Breast epithelium (tissue), 4 donors: Measurements from ENCODE around the gene CBS. TPM values are rescaled to one million over a fixed set of nuclear protein-coding genes. Genes with fewer than 3 reads are reported as not detected.
"Not testable (repeated sequence)": the region's sequence is repeated elsewhere in the genome, so short reads cannot be mapped to it uniquely, and the experiment has no call there.

Experiments
- DNase-seq, 2 donors: peaks; one replicate each; pipeline ENCODE4 v3.0.0-alpha.2; 2019; ENCODE audit warnings: low spot score in 2 of 2
- H3K27ac ChIP-seq, 2 donors: fragments of 200-600 bp; sonication (generic) in 1 of 2; one replicate each; pipeline ENCODE4 v1.5.1; 2016 to 2019; ENCODE audit warnings: mild to moderate bottlenecking in 1 of 2
- H3K27me3 ChIP-seq, 2 donors: fragments of 200-600 bp; sonication (generic) in 1 of 2; one replicate each; pipeline versions ENCODE4 v1.5.1 to v1.6.0; 2017 to 2019; ENCODE audit warnings: control low read depth in 1 of 2, mild to moderate bottlenecking in 1 of 2
- H3K36me3 ChIP-seq: fragments of 200-600 bp; one replicate; pipeline ENCODE4 v1.5.1; 2019
- H3K4me1 ChIP-seq, 2 donors: fragments of 200-600 bp; sonication (generic); one replicate each; pipeline ENCODE4 v1.5.1; 2016 to 2019; ENCODE audit warnings: control low read depth in 1 of 2
- H3K4me3 ChIP-seq, 3 donors: fragments of 200-600 bp; sonication (generic); 1 replicate in 2 of 3; 2 replicates in 1 of 3; pipeline ENCODE4 v1.5.1; 2016 to 2019; ENCODE audit warnings: mild to moderate bottlenecking in 3 of 3, moderate library complexity in 2 of 3
- H3K9me3 ChIP-seq, 2 donors: fragments of 200-600 bp; sonication (generic) in 1 of 2; one replicate each; pipeline ENCODE4 v1.5.1; 2016 to 2019; ENCODE audit warnings: control low read depth in 1 of 2
- CTCF ChIP-seq, 3 donors: fragments of 450-650 bp; IDR thresholded peaks; one replicate each; pipeline ENCODE4 v1.5.1; 2016 to 2017; ENCODE audit warnings: antibody characterized with exemption in 3 of 3, mild to moderate bottlenecking in 3 of 3, moderate library complexity in 3 of 3
- POLR2A ChIP-seq: fragments of 450-650 bp; IDR thresholded peaks from one replicate; pipeline ENCODE4 v1.6.1; 2016; ENCODE audit warnings: antibody characterized with exemption, mild to moderate bottlenecking, moderate library complexity
- POLR2AphosphoS5 ChIP-seq, 3 donors: sonication (generic); formaldehyde crosslinking; IDR thresholded peaks; one replicate each; pipeline ENCODE4 v1.6.1; 2017; ENCODE audit warnings: antibody characterized with exemption in 3 of 3
- intact Hi-C: fragments of 100-400 bp; cut with DNase I; formaldehyde crosslinking; loops from one replicate; pipeline ENCODE4 v1.15.1; 2023; ENCODE audit warnings: low total_unique reads
- total RNA-seq, 3 donors: library from RNA; depleted of rRNA; stranded (reverse); fragments of >200 nt; gene quantifications; one replicate each; pipeline ENCODE4 v1.1.0, GENCODE V29; 2016

The CBS gene
- total RNA-seq, 3 donors from 2014 or later: 5.4 to 27.2 (median 6.9) TPM

- H3K4me3 ChIP-seq, H3K27me3 ChIP-seq, H3K4me1 ChIP-seq, H3K36me3 ChIP-seq, H3K9me3 ChIP-seq, H3K27ac ChIP-seq, intact Hi-C loops, DNase-seq: not testable (repeated sequence)
These were observed 29.5 kb downstream of the CBS start for GRCh38 chr21:43045876-43046821.

DNA sequence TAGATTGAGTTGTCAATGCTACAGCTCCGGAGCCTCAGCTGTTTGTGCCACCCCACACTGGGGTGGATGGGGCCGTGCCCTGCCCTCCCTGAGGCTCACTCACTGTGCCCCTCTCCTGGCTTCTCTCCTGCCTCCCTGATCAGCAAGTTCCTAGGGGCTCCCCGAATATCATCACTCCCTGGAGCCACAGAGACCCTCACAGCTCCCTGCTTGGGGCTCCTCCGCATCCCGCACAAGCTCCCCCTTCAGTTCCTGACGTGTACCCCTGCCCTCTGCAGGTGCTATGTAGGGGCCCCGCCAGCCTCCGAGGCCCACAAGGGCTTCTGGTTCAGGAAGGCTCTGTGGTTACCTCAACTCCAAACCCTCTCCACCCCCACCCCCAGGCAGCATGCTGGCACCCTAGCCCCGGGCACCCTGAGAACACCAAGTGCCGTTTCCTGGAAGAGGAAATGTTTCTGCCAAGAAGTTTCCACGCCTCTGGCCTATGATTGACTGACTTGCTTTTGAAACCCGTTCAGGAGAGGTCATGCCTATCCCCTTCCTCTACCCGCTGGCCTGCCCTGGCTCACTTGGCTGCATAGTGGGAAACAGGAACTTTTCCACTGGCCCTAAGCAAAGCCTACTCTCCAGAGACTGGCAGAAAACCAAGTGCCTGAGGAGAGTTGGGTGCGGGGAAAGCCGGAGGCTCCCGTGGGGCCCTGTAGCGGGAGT, 30.3 kb downstream of the CBS start:
- DNase-seq, H3K27ac ChIP-seq, H3K4me1 ChIP-seq, H3K27me3 ChIP-seq, H3K9me3 ChIP-seq, H3K36me3 ChIP-seq, H3K4me3 ChIP-seq, intact Hi-C loops: not testable (repeated sequence)

DNA sequence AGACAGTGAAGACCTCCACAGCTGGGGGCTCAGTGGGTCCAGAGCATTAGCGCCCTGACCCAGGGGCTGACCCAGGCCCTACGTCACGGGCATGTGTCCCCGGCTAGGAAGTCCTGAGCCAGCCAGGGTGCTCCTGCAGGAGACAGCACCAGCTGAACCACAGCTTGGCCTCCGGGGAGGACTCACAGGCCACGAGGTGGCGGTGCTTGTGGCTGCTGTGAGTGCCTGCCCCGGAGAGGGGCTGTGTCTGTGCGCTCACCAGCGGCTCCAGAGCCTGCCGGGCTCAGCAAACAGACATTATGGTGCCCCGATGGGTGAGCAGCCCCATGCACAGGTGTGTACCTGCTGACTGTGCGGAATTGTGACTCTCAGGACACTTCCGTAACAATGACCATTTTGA, 31.1 kb downstream of the CBS start:
- intact Hi-C loops, DNase-seq, H3K9me3 ChIP-seq, H3K27ac ChIP-seq, H3K4me1 ChIP-seq, H3K36me3 ChIP-seq, H3K27me3 ChIP-seq, H3K4me3 ChIP-seq: not testable (repeated sequence)

GRCh38 chr21:43043291-43043690, 32.3 kb downstream of the CBS start:
- H3K4me1 ChIP-seq, intact Hi-C loops, H3K9me3 ChIP-seq, H3K36me3 ChIP-seq, DNase-seq, H3K27me3 ChIP-seq, H3K4me3 ChIP-seq, H3K27ac ChIP-seq: not testable (repeated sequence)

GRCh38 chr21:43042169-43042568, 33.5 kb downstream of the CBS start:
- H3K36me3 ChIP-seq, H3K4me1 ChIP-seq, DNase-seq, intact Hi-C loops, H3K4me3 ChIP-seq, H3K9me3 ChIP-seq, H3K27ac ChIP-seq, H3K27me3 ChIP-seq: not testable (repeated sequence)

DNA sequence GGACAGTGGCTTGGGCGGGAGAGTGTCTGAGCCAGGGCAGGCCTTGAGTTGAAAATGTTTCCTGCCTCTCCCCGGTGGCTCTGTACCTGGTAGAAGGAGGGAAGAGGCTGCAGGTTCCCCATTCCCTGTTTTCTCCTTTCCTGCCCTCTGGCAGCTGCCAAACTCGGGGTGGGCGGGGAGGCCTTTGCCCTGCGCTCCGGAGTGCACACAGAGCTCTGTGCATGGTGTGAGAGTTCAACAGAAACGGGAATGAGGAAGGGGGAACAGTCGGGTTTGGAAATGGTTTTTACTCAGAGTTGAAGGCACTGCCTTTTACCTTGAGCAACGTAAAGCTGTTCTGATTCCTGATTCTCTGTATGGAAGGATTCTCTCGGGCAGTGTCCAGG, 37.0 kb downstream of the CBS start:
- intact Hi-C loops, H3K4me1 ChIP-seq, H3K27me3 ChIP-seq, H3K9me3 ChIP-seq, H3K4me3 ChIP-seq, DNase-seq, H3K36me3 ChIP-seq, H3K27ac ChIP-seq: not testable (repeated sequence)

- H3K4me3 ChIP-seq, H3K27ac ChIP-seq, H3K27me3 ChIP-seq, H3K9me3 ChIP-seq, intact Hi-C loops, H3K36me3 ChIP-seq, DNase-seq, H3K4me1 ChIP-seq: not testable (repeated sequence)
These were observed 37.5 kb downstream of the CBS start for GRCh38 chr21:43037918-43038658.

DNA sequence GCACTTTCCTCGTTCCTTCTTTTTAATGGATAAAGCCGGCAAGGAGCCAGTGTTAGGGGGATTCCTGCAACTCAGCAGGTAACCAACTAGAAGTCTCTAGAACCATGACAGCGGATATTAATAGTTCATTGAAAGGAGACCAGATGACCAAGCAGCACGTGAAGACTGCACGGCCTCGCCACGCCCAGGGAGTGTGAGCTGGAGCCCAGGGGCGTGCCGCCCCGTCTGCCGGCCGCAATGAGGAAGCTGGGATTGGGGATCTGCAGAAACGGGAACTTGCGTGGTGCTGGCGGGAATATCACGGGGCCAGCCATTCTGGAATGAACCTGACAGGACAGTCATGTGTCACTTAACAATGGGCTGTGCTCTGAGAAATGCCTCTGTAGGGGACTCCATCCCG, 38.7 kb downstream of the CBS start:
- H3K36me3 ChIP-seq, H3K4me1 ChIP-seq, H3K4me3 ChIP-seq, DNase-seq, H3K9me3 ChIP-seq, H3K27ac ChIP-seq, H3K27me3 ChIP-seq, intact Hi-C loops: not testable (repeated sequence)

- intact Hi-C loops: no loop called here
- TF ChIP-seq POLR2AphosphoS5 (IDR thresholded peaks at IDR 0.05) (no peak), CTCF (IDR thresholded peaks at IDR 0.05) (no peak), POLR2A (no peak)
- DNase-seq: no peak
- Histone ChIP-seq H3K27ac (no peak overlapping the region), H3K27me3 (no peaks in the 10 kb centered on the region), H3K4me1 (no peaks in the 10 kb centered on the region), H3K9me3 (no peaks in the 10 kb centered on the region), H3K4me3 (no peak overlapping the region), H3K36me3 (no peaks in the 10 kb centered on the region)
These were observed 40.8 kb downstream of the CBS start for GRCh38 chr21:43034826-43035225.
